Skeletal muscle cell (primary cell): ENCODE results near the gene BHLHA15.

Experiments
- DNase-seq: peaks from one replicate; pipeline ENCODE4 v3.0.0-alpha.2; 2010; ENCODE audit warnings: low read depth
- H3K4me3 ChIP-seq: 2 replicates; pipeline ENCODE4 v1.5.1; 2011; ENCODE audit warnings: low read depth, mild to moderate bottlenecking, control low read depth, low read length, moderate library complexity

The BHLHA15 gene

GRCh38 chr7:98221611-98222532, 10.6 kb downstream of the BHLHA15 start:
- DNase-seq = no peak
- H3K4me3 ChIP-seq = no peak overlapping the region

GRCh38 chr7:98222533-98223195, 11.4 kb downstream of the BHLHA15 start:
- DNase-seq = no peak
- no peak overlapping the region for H3K4me3 ChIP-seq

- DNase-seq = no peak
- no peak overlapping the region for H3K4me3 ChIP-seq
Observed at GRCh38 chr7:98223351-98223897, 12.2 kb downstream of the BHLHA15 start.

- DNase-seq = no peak
- no peak overlapping the region for H3K4me3 ChIP-seq
Observed at GRCh38 chr7:98223898-98224700, 12.9 kb downstream of the BHLHA15 start.

- no peak overlapping the region for H3K4me3 ChIP-seq
- DNase-seq = no peak
Observed at GRCh38 chr7:98224701-98225181, 13.5 kb downstream of the BHLHA15 start.

GRCh38 chr7:98225913-98226614, 14.8 kb downstream of the BHLHA15 start:
- no peak overlapping the region for H3K4me3 ChIP-seq
- no peak for DNase-seq

GRCh38 chr7:98227939-98228338, 16.7 kb downstream of the BHLHA15 start:
- no peak for DNase-seq
- H3K4me3 ChIP-seq = no peak overlapping the region

- no peak for DNase-seq
- no peak overlapping the region for H3K4me3 ChIP-seq
Observed at GRCh38 chr7:98228801-98229200, 17.6 kb downstream of the BHLHA15 start.

- no peak for DNase-seq
- no peak overlapping the region for H3K4me3 ChIP-seq
Observed at GRCh38 chr7:98229441-98229840, 18.2 kb downstream of the BHLHA15 start.

GRCh38 chr7:98229991-98230745, 18.9 kb downstream of the BHLHA15 start:
- DNase-seq = no peak

GRCh38 chr7:98230746-98231471, 19.7 kb downstream of the BHLHA15 start:
- DNase-seq = no peak

More at GRCh38 chr7:98229991-98230745, 18.9 kb downstream of the BHLHA15 start:
- H3K4me3 ChIP-seq = no peak overlapping the region

GRCh38 chr7:98231493-98232262, 20.4 kb downstream of the BHLHA15 start:
- DNase-seq = no peak
- H3K4me3 ChIP-seq = no peak overlapping the region

More at GRCh38 chr7:98230746-98231471, 19.7 kb downstream of the BHLHA15 start:
- no peak overlapping the region for H3K4me3 ChIP-seq

- DNase-seq = no peak
Observed at GRCh38 chr7:98232263-98232585, 21.0 kb downstream of the BHLHA15 start.

GRCh38 chr7:98232799-98233198, 21.6 kb downstream of the BHLHA15 start:
- H3K4me3 ChIP-seq = no peak overlapping the region
- DNase-seq = no peak

More at GRCh38 chr7:98232263-98232585, 21.0 kb downstream of the BHLHA15 start:
- H3K4me3 ChIP-seq = no peak overlapping the region

GRCh38 chr7:98233219-98234070, 22.2 kb downstream of the BHLHA15 start:
- no peak for DNase-seq
- no peak overlapping the region for H3K4me3 ChIP-seq
